Transverse colon (tissue), 4 donors: ENCODE measurements around the gene OR6B2. TPM values are rescaled to one million over a fixed set of nuclear protein-coding genes. Genes with fewer than 3 reads are reported as not detected.

Experiments used
- DNase-seq: peaks from one replicate; pipeline ENCODE4 v3.0.0-alpha.2; 2019
- H3K27ac ChIP-seq, 4 donors: fragments of 200-600 bp; sonication (generic); 2 replicates each; pipeline ENCODE4 v1.5.1; 2016 to 2018; ENCODE audit warnings: inconsistent platforms in 4 of 4
- H3K27me3 ChIP-seq: fragments of 200-600 bp; sonication (generic); 2 replicates; pipeline ENCODE4 v1.5.1; 2017; ENCODE audit warnings: inconsistent platforms
- H3K36me3 ChIP-seq, 4 donors: fragments of 200-600 bp; sonication (generic); 2 replicates each; pipeline ENCODE4 v1.5.1; 2017 to 2019; ENCODE audit warnings: inconsistent platforms in 4 of 4
- H3K4me1 ChIP-seq, 4 donors: fragments of 200-600 bp; sonication (generic); 2 replicates each; pipeline ENCODE4 v1.5.1; 2017 to 2020; ENCODE audit warnings: inconsistent platforms in 4 of 4
- H3K4me3 ChIP-seq, 4 donors: fragments of 200-600 bp; sonication (generic); 1 replicate in 1 of 4; 2 replicates in 3 of 4; pipeline versions ENCODE4 v1.5.1 to v1.6.1; 2017 to 2019; ENCODE audit warnings: inconsistent platforms in 4 of 4
- H3K9me3 ChIP-seq, 2 donors: fragments of 200-600 bp; sonication (generic); 2 replicates each; pipeline ENCODE4 v1.5.1; 2017 to 2019; ENCODE audit warnings: inconsistent platforms in 2 of 2
- EP300 ChIP-seq: sonication (generic); formaldehyde crosslinking; IDR thresholded peaks from one replicate; pipeline ENCODE4 v1.6.1; 2017; ENCODE audit warnings: antibody characterized with exemption, low read depth
- POLR2A ChIP-seq: fragments of 450-650 bp; IDR thresholded peaks from one replicate; pipeline ENCODE4 v1.6.1; 2016; ENCODE audit warnings: antibody characterized with exemption, mild to moderate bottlenecking, moderate library complexity
- POLR2AphosphoS5 ChIP-seq, 3 donors: sonication (generic); formaldehyde crosslinking; IDR thresholded peaks; one replicate each; pipeline ENCODE4 v1.6.1; 2016; ENCODE audit warnings: antibody characterized with exemption in 3 of 3
- WGBS, 2 donors: methylation state at CpG; one replicate each; pipeline ENCODE4 v1.1.5; 2018; ENCODE audit warnings: low coverage in 1 of 2; 5-methylcytosine and 5-hydroxymethylcytosine counted together
- in situ Hi-C, 4 donors: fragments of 200-750 bp; cut with MboI; loops; one replicate each; pipeline versions ENCODE4 v1.15.0 to v1.15.1; 2017; ENCODE audit warnings: low sequenced_read_pairs in 3 of 4, low pct_ligation_motif_present in 1 of 4, low pct_unique_long_range_greater_than_20kb in 1 of 4
- intact Hi-C: fragments of 100-400 bp; cut with DNase I; formaldehyde crosslinking; loops from one replicate; pipeline ENCODE4 v1.15.1; 2023; ENCODE audit warnings: low total_unique reads
- total RNA-seq, 4 donors: library from RNA; depleted of rRNA; stranded (reverse); fragments of >200 nt; gene quantifications; one replicate each; pipeline ENCODE4 v1.1.0, GENCODE V29; 2016
- TF ChIP-seq, protein P1 (sequence below), 5 experiments: fragments of 200-600 bp in 3 of 5; fragments of 450-650 bp in 2 of 5; sonication (generic) in 3 of 5; IDR thresholded peaks; 1 replicate in 2 of 5; 2 replicates in 3 of 5; pipeline ENCODE4 v1.5.1; 2016 to 2017; ENCODE audit warnings: antibody characterized with exemption in 5 of 5, inconsistent platforms in 3 of 5, mild to moderate bottlenecking in 2 of 5, moderate library complexity in 1 of 5

OR6B2 gene
- total RNA-seq, 4 donors from 2014 or later = not detected

DNA sequence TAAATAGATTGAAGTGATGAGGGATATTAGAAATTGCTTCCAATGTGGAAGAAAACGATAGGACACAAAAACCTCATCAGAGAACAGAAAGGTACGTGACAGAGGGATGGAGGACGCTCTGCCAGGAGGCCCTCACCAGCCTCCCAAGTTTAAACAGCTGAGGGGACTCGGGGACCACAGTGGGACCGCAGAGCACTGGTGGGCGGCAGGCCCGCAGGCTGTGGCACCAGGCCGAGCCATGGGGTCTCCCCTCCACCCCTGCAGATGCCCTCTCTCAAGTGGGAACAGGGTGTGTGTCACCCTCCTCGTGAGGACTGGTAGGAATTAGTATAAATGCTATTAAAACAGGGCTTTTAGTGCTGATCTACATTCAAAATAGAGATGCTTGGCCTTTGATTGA lies 15.9 kb downstream of the OR6B2 start:
- peaks cover 0 to 63% (median 31%) of the 10 kb centered on the region in 4 donors for H3K36me3 ChIP-seq
- in situ Hi-C loops = no loop called here

GRCh38 chr2:240013343-240013742 lies 16.9 kb downstream of the OR6B2 start:
- no peaks in the 10 kb centered on the region for H3K9me3 ChIP-seq
- DNase-seq = no peak
- no peak overlapping the region for H3K4me3 ChIP-seq
- WGBS, 2 donors = 94 to 100% methylated on average over 1 of the region's 1 CpG
- no peak overlapping the region for H3K27ac ChIP-seq
- no peak for TF ChIP-seq EP300
- TF ChIP-seq POLR2AphosphoS5 (IDR thresholded peaks at IDR 0.05) = no peak
- TF ChIP-seq, protein P1, sequence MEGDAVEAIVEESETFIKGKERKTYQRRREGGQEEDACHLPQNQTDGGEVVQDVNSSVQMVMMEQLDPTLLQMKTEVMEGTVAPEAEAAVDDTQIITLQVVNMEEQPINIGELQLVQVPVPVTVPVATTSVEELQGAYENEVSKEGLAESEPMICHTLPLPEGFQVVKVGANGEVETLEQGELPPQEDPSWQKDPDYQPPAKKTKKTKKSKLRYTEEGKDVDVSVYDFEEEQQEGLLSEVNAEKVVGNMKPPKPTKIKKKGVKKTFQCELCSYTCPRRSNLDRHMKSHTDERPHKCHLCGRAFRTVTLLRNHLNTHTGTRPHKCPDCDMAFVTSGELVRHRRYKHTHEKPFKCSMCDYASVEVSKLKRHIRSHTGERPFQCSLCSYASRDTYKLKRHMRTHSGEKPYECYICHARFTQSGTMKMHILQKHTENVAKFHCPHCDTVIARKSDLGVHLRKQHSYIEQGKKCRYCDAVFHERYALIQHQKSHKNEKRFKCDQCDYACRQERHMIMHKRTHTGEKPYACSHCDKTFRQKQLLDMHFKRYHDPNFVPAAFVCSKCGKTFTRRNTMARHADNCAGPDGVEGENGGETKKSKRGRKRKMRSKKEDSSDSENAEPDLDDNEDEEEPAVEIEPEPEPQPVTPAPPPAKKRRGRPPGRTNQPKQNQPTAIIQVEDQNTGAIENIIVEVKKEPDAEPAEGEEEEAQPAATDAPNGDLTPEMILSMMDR (IDR thresholded peaks at IDR 0.05) = peak in 3 of 5 experiments; percentile 12 to 20 (median 15)
- H3K27me3 ChIP-seq = no peaks in the 10 kb centered on the region
- peaks cover 0 to 65% (median 29%) of the 10 kb centered on the region in 4 donors for H3K36me3 ChIP-seq
- intact Hi-C loops (no loop called here), in situ Hi-C loops (no loop called here)
- no peaks in the 10 kb centered on the region for H3K4me1 ChIP-seq

More for the DNA sequence above, 15.9 kb downstream of the OR6B2 start:
- Histone ChIP-seq H3K4me1 (no peaks in the 10 kb centered on the region), H3K9me3 (no peaks in the 10 kb centered on the region), H3K27ac (no peak overlapping the region), H3K4me3 (no peak overlapping the region), H3K27me3 (no peaks in the 10 kb centered on the region)
- DNase-seq = no peak
- intact Hi-C loops = no loop called here
- 92 to 100% methylated on average over 3 to 8 of the region's 9 CpGs for WGBS, 2 donors
- TF ChIP-seq EP300 (no peak), POLR2A (no peak), POLR2AphosphoS5 (IDR thresholded peaks at IDR 0.05) (no peak)
- TF ChIP-seq, protein P1 (IDR thresholded peaks at IDR 0.05) = no peak

DNA sequence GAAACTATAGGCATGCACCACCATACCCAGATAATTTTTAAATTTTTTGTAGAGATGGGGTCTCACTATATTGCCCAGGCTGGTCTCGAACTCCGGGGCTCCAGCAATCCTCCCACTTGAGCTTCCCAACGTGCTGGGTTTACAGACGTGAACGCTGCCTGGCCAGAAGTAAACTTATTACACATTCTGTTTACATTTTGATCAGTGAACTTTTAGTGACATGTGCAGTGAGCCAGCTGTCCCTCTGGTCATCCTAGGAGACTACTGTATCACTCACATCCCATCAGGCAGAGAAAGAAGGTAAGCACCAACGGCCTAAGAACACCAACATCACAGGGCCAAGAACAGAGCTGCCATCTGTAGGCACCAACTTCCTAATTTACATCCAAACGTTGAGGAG lies 27.2 kb downstream of the OR6B2 start:
- peaks cover 0 to 7% (median 4%) of the 10 kb centered on the region in 4 donors for H3K4me1 ChIP-seq
- H3K4me3 ChIP-seq = no peak overlapping the region
- in situ Hi-C loops = no loop called here
- intact Hi-C loops = no loop called here
- H3K36me3 ChIP-seq = peaks cover 0 to 47% (median 9%) of the 10 kb centered on the region in 4 donors
- no peaks in the 10 kb centered on the region for H3K9me3 ChIP-seq
- TF ChIP-seq, protein P1 (IDR thresholded peaks at IDR 0.05) = no peak
- TF ChIP-seq POLR2AphosphoS5 (IDR thresholded peaks at IDR 0.05) (no peak), EP300 (no peak), POLR2A (no peak)
- H3K27ac ChIP-seq = no peak overlapping the region
- no peak for DNase-seq
- no peaks in the 10 kb centered on the region for H3K27me3 ChIP-seq
- WGBS, 2 donors = 68% methylated on average over 7 of the region's 7 CpGs; no CpG with 5 or more reads in 1 of the 2 donors

DNA sequence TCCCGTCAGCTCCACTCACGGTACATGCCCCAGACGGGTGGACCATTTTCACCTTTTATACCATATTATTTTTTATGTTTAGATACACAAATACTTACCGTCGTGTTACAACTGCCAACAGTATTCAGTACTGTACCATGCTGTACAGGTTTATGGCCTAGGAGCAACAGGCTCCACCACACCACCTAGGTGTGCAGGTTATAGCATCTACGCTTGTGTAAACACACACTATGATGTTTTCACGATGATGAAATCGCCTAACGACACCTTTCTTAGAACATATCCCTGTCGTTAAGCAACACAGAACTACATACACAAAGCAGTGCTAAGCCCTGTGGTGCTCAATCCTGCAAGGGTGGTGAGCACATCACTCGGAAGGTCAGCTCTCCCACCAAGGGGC lies 29.6 kb downstream of the OR6B2 start:
- H3K27me3 ChIP-seq = no peaks in the 10 kb centered on the region
- H3K36me3 ChIP-seq = peaks cover 0 to 29% (median 4%) of the 10 kb centered on the region in 4 donors
- H3K9me3 ChIP-seq = no peaks in the 10 kb centered on the region
- no peak overlapping the region for H3K4me3 ChIP-seq
- peak; percentile 42 for DNase-seq
- 59 to 71% methylated on average over 10 to 11 of the region's 11 CpGs for WGBS, 2 donors
- intact Hi-C loops = no loop called here
- peaks cover 0 to 18% (median 11%) of the 10 kb centered on the region in 4 donors for H3K4me1 ChIP-seq
- in situ Hi-C loops = no loop called here
- H3K27ac ChIP-seq = peak overlapping the region in 3 of 4 donors; percentile 12 to 67 (median 47)
- TF ChIP-seq, protein P1 (IDR thresholded peaks at IDR 0.05) = no peak
- peak in 2 of 3 donors; percentile 31 to 42 for TF ChIP-seq POLR2AphosphoS5 (IDR thresholded peaks at IDR 0.05)
